AG08396 (cell line): ENCODE data around the gene TMEM151B.
A peak's percentile ranks its signal among the peaks of the same experiment; 100 is the strongest.
"Not testable (repeated sequence)": the region's sequence is repeated elsewhere in the genome, so short reads cannot be mapped to it uniquely, and the experiment has no call there.

Experiments
- DNase-seq: peaks from one replicate; pipeline ENCODE4 v3.0.0; 2012; ENCODE audit warnings: low spot score, mixed read lengths

Gene TMEM151B

DNA sequence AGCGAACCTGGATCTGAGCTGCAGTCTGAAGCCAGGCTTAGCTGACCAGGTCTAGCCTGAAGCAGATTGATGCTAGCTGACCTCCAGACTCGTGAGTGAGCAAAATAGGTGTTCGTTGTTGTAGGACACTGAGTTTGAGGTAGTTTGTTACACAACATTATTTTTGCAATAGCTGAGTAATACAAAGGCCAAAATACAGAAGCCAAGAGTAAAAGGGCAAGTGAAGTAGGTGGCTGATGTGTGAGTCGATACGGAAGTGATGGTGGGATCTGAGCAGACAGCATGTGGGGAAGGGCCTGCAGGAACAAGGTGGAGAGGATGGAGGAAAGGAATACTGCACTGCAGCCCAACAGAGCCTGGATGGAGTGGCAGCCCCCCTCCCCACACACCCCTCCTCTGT is 63.7 kb downstream of the TMEM151B start:
- no peak for DNase-seq

DNA sequence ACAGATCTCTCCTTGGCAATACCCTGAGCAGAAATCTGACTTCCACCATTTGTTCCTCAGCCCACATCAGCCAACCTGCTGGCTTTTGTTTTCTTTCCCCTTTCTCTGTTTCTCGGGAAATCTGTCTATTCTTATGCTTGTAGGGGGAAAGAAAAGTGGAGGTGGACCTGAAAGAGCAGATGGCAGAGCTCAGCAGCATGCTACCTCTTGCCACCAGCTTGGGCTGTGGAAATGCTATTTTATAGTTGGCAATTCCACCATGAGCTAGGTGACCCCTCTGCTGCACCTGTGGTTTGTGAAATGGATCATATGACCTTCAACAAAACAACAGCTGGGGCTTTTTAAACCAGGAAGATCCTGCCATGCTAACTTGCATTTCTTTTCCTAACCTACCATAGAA is 65.4 kb downstream of the TMEM151B start:
- DNase-seq: no peak

DNA sequence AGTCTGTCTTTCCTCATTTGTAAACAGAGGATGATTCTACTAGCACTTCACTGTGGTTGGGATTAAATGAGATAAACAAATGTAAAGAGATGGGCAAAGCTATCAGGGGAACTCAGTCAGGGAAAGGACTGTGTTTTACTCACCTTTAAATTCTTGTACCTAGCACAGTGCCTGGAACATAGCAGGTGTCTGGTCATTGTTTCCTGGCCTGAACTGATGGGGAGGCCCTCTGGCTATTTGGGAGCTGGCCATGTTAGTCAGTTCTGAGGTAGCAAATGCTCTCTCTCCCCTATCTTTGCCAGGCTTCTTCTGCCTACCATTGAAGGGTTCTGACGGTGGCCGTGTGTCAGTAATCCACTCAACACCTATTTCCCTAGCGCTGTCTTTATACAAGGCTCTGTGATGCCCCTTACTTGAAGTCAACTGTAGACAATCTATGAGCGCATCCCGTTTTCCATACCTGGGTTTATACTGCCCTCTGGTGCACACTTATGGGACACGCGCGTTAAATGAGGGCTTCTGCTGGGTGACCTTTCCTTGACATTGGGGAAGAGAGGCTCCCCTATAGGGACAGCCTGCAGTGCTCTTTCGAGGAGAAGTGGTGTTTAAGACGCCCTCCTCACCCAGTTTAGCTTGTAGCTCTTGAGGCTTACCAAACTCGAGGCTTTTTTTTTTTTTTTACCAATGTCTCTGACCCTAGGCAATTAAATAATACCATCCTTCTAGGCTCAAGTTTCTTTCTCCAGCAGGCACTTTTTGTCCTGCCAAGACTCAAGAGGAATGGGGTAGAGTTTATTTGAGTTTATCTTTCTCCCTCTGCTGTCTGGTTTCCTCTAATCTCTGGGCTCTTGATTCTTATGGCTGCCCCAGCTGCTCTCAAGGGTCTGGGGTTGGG is 68.2 kb downstream of the TMEM151B start:
- DNase-seq: peak; percentile 70

- DNase-seq: no peak
Measured at GRCh38 chr6:44339301-44339700, 69.1 kb downstream of the TMEM151B start.

DNA sequence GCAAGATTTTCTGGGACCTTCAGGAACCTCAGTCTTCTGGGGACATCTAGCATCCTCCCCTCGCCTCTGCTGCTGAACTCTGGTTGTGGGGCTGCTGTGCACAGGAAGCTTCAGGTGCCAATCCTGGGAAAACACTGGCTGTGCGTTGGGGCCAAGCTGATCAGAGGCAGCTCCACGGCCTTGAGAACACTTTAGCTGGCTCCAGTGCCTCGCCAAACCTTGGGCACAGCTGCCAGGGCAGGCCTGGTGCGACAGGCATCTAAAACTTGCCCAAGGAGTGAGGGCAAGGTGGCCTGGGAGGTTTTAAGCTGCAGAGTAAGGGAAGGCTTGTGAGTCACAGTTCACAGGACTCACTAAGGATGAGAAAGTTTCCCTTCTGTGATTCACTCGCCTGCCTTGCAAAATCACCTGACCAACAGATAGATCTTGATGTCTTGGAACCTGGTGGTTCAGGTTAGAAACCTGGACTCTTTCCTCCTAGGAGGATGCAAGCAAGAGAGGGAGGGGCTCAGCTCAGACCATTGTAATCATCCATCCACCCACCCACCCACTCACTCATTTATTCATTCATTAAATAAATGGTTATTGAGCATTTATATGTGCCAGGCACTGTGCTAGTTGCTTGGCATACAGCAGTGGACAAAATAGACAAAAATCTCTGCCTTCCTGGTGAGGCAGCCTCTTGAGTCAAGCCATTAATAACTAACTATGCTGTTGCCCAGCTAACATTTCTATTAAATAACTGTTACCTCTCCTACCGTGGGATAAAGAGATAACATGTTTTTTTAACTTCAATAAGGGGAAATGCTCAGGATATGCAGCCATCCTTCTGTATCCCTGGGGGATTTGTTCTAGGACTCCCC is 69.7 kb downstream of the TMEM151B start:
- no peak for DNase-seq

DNA sequence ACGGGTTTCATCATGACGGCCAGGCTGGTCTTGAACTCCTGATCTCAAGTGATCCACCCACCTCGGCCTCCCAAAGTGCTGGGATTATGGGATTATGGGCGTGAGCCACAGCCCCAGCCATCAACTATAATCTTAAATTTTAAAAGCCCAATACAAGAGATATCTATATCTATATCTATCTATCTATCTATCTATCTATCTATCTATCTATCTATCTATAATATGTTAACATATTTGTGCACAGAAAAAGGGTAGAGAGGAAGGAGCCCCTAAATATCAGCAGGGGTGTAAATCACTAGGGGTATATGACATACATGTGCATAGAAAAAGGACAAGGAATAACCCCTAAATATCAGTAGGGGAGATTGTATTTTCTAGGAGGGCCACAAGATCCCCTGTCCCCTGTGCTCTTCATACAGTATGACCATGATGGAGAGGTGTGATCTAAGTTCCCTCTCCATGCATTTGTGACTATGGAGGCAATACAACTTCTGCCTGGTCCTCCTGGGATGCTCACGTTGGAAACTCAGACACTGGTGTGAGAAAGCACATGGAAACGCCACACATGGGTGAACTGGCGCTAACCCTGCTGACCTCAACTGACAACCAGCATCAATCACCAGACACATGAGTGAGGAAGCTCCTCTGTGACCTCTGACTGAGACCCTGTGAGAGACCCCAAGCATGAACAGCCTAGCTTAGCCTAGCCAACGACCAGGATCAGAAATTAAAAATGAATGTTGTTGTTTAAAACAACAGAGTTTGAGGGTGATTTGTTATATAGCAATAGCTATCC is 71.0 kb downstream of the TMEM151B start:
- no peak for DNase-seq

DNA sequence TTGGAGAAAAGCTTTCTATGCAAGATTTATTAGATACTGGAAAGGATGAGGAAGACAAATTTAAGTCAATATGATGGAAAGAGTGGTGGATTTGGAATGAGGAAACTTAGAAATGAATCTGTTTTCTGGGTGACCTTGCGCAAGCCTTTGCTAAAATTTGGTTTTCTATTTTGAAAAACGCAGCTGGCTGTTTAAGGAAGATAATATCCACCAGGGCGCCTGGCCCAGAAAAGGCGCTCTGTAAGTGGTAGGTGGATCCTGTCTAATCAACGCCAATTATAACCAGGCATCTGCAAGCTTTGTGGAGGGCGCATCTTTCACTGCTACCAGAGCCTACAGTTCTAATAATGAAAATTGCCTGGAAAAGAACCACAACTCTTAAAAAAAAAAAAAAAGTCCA is 71.8 kb downstream of the TMEM151B start:
- no peak for DNase-seq

DNA sequence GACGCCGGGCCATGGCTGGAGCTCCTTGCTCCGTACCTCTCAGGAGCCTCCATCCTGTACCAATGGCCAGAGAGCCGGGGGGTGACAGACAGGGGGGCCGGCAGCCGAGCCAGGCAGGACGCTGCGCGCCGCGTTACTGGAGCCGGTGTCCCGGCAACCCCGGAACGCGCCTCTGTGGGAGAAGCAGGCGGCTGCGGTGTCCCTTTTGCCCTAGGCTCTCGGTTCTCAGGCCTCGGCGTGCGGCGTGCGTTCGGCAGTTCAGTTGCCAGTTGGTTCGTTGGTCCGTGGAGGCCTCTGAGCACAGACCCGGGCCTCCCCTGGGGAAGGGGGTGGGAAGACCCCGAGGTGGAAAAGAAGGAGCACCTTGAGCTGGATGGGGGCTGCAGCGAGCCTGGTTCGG is 72.2 kb downstream of the TMEM151B start, which contains the start of gene SPATS1:
Gene SPATS1 (plus strand): TSS at position 162 of the 400 bp plus-strand sequence. CDS start 446 bp downstream, outside the sequence.
- no peak for DNase-seq

DNA sequence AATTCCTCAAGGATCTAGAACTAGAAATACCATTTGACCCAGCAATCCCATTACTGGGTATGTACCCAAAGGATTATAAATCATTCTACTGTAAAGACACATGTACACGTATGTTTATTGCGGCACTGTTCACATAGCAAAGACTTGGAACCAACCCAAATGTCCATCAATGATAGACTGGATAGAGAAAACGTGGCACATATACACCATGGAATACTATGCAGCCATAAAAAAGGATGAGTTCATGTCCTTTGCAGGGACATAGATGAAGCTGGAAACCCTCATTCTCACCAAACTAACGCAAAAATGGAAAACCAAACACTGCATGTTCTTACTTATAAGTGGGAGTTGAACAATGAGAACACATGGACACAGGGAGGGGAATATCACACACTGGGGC is 76.6 kb downstream of the TMEM151B start:
- DNase-seq: not testable (repeated sequence)

- DNase-seq: no peak
Measured at GRCh38 chr6:44349904-44350649, 79.8 kb downstream of the TMEM151B start.

- DNase-seq: not testable (repeated sequence)
Measured at GRCh38 chr6:44350650-44350994, 80.4 kb downstream of the TMEM151B start.

DNA sequence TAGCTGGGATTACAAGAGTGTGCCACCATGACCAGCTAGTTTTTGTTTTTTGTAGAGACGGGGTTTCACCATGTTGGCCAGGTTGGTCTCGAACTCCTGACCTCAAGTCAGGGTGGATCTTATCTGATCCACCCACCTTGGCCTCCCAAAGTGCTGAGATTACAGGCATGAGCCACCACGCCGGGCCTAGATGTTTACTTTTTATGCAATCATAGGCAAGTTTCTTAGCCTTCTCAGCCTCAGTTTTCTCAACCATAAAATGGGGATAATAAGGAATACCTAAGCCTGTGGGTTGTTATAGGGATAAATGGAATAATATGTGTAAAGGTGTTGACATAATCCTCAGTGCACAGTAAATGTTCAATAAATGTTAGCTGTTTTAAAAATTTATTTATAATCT is 82.0 kb downstream of the TMEM151B start:
- no peak for DNase-seq

GRCh38 chr6:44353336-44353735 is 83.1 kb downstream of the TMEM151B start:
- DNase-seq: no peak

DNA sequence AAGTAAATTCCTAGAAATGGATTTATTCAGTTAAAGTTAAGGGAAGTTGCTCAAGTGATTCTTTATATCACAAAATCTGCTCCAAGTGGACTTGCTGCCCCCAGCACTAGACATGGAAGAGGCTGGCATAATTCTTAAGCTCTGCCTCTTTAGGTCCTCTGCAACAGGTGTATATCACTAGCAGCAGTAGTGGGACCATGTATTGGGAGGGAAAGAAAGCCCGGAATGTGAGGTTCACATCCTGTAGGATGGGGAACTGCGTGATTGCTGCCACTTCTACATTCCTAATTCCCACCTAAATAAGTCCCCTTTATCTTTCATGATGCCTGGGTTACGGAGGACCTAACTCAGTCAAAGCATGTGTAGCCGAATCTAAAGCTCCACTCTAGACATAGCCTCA is 85.4 kb downstream of the TMEM151B start:
- DNase-seq: no peak

- DNase-seq: no peak
Measured at GRCh38 chr6:44356487-44356886, 86.2 kb downstream of the TMEM151B start.
